ENCODE data around the gene TRIM45.
A peak's percentile ranks its signal among the peaks of the same experiment; 100 is the strongest.

DNA sequence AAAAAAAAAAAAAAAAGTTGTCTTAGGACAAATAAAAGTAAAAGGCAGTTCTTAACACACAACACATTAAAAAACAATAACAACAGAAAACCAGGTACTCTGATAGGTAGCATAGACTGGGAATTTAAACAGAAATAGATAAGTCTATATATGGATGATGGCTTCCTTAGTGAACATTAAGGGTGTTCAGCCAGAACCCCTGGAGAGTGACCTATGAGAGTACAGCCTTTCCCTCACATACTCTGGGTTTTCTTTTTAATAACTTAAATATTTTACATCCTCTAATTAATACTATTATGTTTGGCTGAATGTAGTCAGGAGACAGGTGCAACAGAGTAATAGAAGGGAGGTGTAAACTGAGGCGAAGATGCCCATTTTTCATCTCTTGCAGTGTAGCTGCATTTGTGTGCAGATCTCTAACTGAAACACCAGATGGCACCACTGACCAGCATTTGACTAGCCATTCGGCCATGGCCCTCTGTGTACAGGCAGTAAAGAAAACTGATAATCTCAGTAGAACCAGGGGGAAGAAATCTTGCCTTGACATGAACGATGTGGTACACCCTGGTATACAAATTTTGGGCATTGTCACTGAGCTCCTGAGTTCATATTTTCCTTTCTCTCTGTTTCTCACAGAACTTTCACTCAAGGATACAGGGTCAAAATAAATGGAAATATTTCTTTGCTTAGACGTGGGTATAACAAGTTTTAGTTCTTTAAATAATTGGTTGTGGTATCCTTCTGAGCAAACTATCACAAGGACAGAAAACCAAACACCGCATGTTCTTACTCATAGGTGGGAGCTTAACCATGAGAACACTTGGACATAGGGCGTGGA lies 53.8 kb downstream of the TRIM45 start:
- TF ChIP-seq, protein P1, sequence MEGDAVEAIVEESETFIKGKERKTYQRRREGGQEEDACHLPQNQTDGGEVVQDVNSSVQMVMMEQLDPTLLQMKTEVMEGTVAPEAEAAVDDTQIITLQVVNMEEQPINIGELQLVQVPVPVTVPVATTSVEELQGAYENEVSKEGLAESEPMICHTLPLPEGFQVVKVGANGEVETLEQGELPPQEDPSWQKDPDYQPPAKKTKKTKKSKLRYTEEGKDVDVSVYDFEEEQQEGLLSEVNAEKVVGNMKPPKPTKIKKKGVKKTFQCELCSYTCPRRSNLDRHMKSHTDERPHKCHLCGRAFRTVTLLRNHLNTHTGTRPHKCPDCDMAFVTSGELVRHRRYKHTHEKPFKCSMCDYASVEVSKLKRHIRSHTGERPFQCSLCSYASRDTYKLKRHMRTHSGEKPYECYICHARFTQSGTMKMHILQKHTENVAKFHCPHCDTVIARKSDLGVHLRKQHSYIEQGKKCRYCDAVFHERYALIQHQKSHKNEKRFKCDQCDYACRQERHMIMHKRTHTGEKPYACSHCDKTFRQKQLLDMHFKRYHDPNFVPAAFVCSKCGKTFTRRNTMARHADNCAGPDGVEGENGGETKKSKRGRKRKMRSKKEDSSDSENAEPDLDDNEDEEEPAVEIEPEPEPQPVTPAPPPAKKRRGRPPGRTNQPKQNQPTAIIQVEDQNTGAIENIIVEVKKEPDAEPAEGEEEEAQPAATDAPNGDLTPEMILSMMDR (IDR thresholded peaks at IDR 0.05), result peak; percentile 65 to 88 (median 79)
- no peak for TF ChIP-seq POLR2A (IDR thresholded peaks at IDR 0.05)
